ENCODE measurements around the gene FOXP4. TPM values are rescaled to one million over a fixed set of nuclear protein-coding genes. Genes with fewer than 3 reads are reported as not detected.

The FOXP4 gene
- total and polyA plus RNA-seq, 2 donors from 2014 or later: 14.0 to 33.2 TPM

DNA sequence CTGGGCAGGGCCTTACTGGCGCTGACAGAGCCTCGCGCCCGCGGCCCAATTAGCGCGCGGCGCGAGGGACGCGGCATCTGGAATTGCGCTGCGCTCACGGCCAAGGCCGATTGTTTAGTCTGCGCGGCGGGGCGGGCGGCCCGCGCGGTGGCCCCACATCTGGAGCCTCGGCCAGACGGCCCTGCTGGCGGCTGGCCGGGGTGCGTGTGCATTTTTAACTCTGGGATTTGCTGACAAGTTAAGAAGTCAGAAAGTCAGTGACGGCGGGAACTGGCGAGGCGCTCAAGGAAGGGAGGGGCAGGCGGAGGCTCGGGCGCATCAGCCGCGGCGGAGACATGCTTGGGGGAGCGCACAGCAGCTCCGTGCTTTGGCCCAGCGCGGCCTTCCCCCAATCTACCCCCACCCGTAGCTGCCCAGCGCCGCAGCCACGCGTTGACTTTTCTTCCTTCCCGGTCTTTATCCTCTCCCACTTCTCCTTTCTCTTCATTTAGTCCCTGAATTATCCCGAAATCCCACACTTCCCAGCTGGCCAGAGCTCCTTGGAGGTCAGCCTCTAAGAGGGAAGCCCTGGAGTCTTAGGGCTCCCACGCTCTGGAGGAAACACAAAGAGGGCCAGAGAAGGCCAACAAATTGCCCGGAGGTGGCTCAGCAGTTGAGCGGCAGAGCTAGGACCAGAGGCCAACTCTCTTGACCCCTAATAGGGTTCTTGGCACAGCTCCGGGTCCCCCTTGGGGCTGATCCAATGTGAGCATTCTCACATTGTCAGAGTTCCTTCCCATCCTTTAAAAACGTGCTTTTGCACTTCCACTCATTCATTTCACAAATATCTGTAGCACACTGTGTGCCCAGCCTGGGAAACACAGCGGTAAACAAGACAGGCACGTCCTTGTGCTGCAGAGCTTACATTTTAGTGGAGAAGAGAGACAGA is 40.8 kb upstream of the FOXP4 start:
- Histone ChIP-seq H3K9me3 (ENCODE audit: control insufficient read depth in 2 of 3, insufficient read depth in 1 of 3, low read length in 3 of 3) (no peaks in the 10 kb centered on the region), H3K4me3 (ENCODE audit: low read length in 3 of 3) (no peak overlapping the region), H3K27me3 (ENCODE audit: control insufficient read depth, insufficient read depth, low read length) (peaks cover 7% of the 10 kb centered on the region), H3K9ac (ENCODE audit: low read length in 3 of 3) (no peak overlapping the region), H3K27ac (ENCODE audit: low read depth in 2 of 2, low read length in 2 of 2) (no peak overlapping the region), H3K4me1 (ENCODE audit: control insufficient read depth in 2 of 3, insufficient read depth in 2 of 3, low read depth in 1 of 3, low read length in 3 of 3) (peaks cover 0 to 6% (median 0%) of the 10 kb centered on the region in 3 donors), H3K36me3 (ENCODE audit: control insufficient read depth in 2 of 3, insufficient read depth in 3 of 3, low read length in 3 of 3) (no peaks in the 10 kb centered on the region)
- no peak for TF ChIP-seq CTCF (IDR thresholded peaks at IDR 0.05; ENCODE audit: borderline replicate concordance, extremely low read depth, insufficient read depth)
- intact Hi-C loops (cut with DNase I): no loop called here
- FAIRE-seq (no peak), DNase-seq (peak; percentile 81 to 94 (median 83))

- Histone ChIP-seq H3K4me1 (ENCODE audit: control insufficient read depth in 2 of 3, insufficient read depth in 2 of 3, low read depth in 1 of 3, low read length in 3 of 3) (peaks cover 0 to 6% (median 0%) of the 10 kb centered on the region in 3 donors), H3K27ac (ENCODE audit: low read depth in 2 of 2, low read length in 2 of 2) (no peak overlapping the region), H3K9me3 (ENCODE audit: control insufficient read depth in 2 of 3, insufficient read depth in 1 of 3, low read length in 3 of 3) (no peaks in the 10 kb centered on the region), H3K4me3 (ENCODE audit: low read length in 3 of 3) (no peak overlapping the region), H3K9ac (ENCODE audit: low read length in 3 of 3) (no peak overlapping the region), H3K36me3 (ENCODE audit: control insufficient read depth in 2 of 3, insufficient read depth in 3 of 3, low read length in 3 of 3) (no peaks in the 10 kb centered on the region), H3K27me3 (ENCODE audit: control insufficient read depth, insufficient read depth, low read length) (peaks cover 7% of the 10 kb centered on the region)
- intact Hi-C loops (cut with DNase I): no loop called here
- DNase-seq (no peak), FAIRE-seq (no peak)
- no peak for TF ChIP-seq CTCF (IDR thresholded peaks at IDR 0.05; ENCODE audit: borderline replicate concordance, extremely low read depth, insufficient read depth)
These were observed 37.7 kb upstream of the FOXP4 start for GRCh38 chr6:41508479-41508878.

GRCh38 chr6:41509580-41509979 is 36.6 kb upstream of the FOXP4 start:
- H3K36me3 ChIP-seq (ENCODE audit: control insufficient read depth in 2 of 3, insufficient read depth in 3 of 3, low read length in 3 of 3): no peaks in the 10 kb centered on the region
- no peak overlapping the region for H3K27ac ChIP-seq (ENCODE audit: low read depth in 2 of 2, low read length in 2 of 2)
- DNase-seq (peak; percentile 8 to 95 (median 91)), FAIRE-seq (no peak)
- H3K4me3 ChIP-seq (ENCODE audit: low read length in 3 of 3): no peak overlapping the region
- H3K4me1 ChIP-seq (ENCODE audit: control insufficient read depth in 2 of 3, insufficient read depth in 2 of 3, low read depth in 1 of 3, low read length in 3 of 3): peaks cover 0 to 6% (median 0%) of the 10 kb centered on the region in 3 donors
- H3K9ac ChIP-seq (ENCODE audit: low read length in 3 of 3): no peak overlapping the region
- H3K9me3 ChIP-seq (ENCODE audit: control insufficient read depth in 2 of 3, insufficient read depth in 1 of 3, low read length in 3 of 3): no peaks in the 10 kb centered on the region
- intact Hi-C loops (cut with DNase I): no loop called here
- peaks cover 7% of the 10 kb centered on the region for H3K27me3 ChIP-seq (ENCODE audit: control insufficient read depth, insufficient read depth, low read length)
- TF ChIP-seq CTCF (IDR thresholded peaks at IDR 0.05; ENCODE audit: borderline replicate concordance, extremely low read depth, insufficient read depth): no peak

Data from kidney (tissue), 14 donors.